Activated T-cell treated with anti-CD3 and anti-CD28 coated beads for 1 hour (primary cell): Measurements from ENCODE around the gene PHLPP1.

Experiments
- DNase-seq: peaks from one replicate; pipeline ENCODE4 v3.0.0-alpha.2; 2020; ENCODE audit warnings: low read depth

PHLPP1 gene

GRCh38 chr18:62810682-62811081 lies 95.3 kb downstream of the PHLPP1 start:
- DNase-seq: no peak

DNA sequence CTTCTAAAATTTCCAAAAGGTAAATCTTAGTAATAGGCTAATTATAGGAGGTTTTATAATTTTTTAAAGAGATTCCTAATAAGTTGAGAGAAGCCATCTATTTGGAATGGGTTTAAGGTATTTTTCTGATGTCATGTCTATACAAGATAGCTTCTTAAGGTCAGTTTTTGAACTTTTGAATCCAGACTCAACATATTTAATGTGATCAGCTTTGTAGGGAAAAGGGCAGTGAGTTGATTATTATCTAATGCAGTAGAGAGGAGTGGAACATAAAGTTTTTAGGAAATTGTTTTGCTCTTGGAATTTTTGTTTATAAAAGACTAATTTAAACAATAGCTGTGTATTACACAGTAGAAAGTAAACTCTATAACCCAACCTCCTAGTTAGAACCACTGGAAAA lies 96.3 kb downstream of the PHLPP1 start:
- no peak for DNase-seq

GRCh38 chr18:62812242-62812641 lies 96.9 kb downstream of the PHLPP1 start:
- no peak for DNase-seq

DNA sequence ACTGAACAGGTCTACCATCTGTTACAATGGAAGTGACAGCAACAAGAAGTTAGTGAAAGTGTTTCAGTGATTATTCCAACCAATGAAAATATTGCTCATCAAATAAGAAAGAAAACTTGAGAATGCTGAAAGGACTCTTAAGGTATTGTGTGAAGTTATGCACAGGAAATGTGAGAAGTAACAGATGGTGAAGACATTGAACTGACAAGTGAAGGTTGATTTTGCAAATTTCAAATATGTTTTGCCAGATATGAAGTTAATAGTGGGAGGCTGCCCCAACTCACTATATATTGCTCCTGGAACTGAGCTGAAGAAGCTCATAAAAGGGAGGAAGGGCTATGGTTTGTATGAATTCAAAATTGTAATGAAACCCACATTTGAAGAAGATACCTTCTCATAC lies 97.5 kb downstream of the PHLPP1 start:
- no peak for DNase-seq

DNA sequence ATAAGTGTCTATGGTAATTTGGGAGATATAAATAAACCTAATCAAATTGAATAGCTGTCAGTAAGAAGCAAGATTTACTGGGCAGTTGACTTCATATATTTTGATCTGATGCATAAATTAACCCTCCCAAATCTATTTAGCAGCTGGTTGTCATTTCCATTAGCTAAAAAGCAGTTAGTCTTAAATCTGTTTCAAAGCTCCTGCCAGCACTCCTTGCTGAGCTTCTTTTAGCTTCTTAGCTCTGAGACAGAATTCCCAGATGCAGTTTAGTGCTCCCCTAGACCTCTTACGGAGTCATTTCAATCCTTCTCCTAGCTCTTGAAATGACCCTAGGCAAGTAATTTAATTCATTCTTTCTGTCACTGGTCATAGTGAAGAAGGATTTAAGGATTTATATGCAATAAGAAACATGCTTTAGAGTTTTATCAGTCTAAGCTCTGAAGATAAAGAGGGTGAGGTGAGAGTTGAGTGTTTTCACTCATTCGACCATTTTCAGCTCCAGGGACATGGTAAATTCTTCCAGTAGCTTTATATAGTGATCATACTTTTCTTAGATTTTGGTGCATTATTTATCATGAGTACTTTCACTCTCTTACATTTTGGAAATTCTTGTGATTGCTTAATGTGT lies 98.9 kb downstream of the PHLPP1 start:
- DNase-seq: no peak

GRCh38 chr18:62825382-62825781 lies 110.0 kb downstream of the PHLPP1 start:
- DNase-seq: no peak

- DNase-seq: no peak
Measured at GRCh38 chr18:62827397-62827796, 112.1 kb downstream of the PHLPP1 start.

GRCh38 chr18:62828091-62828640 lies 112.8 kb downstream of the PHLPP1 start:
- no peak for DNase-seq

GRCh38 chr18:62828852-62829251 lies 113.5 kb downstream of the PHLPP1 start:
- DNase-seq: no peak

- no peak for DNase-seq
Measured at GRCh38 chr18:62829936-62830335, 114.6 kb downstream of the PHLPP1 start.

GRCh38 chr18:62832282-62832681 lies 116.9 kb downstream of the PHLPP1 start:
- DNase-seq: no peak

GRCh38 chr18:62833494-62833893 lies 118.2 kb downstream of the PHLPP1 start:
- DNase-seq: no peak

- no peak for DNase-seq
Measured at GRCh38 chr18:62834715-62835114, 119.4 kb downstream of the PHLPP1 start.

DNA sequence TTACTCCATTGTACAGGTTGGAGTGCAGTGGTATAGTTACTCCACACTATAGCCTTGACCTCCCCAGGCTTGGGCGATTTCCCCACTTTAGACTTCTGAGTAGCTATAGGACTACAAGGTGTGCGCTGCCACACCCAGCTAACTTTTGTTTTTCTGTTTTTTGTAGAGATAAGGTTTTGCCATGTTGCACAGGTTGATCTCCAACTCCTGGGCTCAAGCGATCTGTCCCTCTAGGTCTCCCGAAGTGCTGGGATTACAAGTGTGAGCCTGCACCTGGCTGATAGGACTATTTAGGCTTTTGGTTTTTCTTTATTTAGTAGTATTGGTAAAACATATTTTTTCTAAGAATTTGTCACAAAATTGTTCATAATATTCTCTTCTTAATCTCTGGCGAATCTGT lies 121.7 kb downstream of the PHLPP1 start:
- no peak for DNase-seq

DNA sequence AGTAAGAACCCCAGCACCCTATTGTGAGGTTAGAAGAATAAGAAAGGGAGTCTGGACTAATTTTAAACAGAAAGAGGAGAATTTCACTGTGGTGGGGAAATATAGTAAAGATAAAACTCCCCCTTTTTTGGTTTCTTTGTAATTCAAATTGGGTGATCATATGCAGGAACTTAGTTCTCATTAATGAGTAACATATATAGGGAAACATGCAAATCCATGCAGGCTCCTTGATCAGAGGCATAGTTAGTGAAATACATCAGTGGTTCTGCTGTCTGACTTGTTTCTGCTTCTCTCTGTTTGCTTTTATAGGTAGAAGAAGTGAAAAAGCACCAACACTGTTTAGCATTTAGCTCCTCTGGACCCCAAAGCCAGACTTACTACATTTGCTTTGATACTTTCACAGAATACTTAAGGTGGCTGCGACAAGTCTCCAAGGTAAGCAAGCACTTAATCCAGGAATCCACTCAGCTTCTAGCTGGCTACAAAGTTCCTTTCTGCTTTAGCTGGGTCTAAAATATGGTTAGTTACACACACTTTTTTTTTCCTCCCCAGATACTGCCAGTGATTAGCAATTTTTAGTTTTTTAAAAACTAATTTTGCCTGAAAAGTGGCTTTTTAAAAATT lies 123.2 kb downstream of the PHLPP1 start:
- DNase-seq: no peak

DNA sequence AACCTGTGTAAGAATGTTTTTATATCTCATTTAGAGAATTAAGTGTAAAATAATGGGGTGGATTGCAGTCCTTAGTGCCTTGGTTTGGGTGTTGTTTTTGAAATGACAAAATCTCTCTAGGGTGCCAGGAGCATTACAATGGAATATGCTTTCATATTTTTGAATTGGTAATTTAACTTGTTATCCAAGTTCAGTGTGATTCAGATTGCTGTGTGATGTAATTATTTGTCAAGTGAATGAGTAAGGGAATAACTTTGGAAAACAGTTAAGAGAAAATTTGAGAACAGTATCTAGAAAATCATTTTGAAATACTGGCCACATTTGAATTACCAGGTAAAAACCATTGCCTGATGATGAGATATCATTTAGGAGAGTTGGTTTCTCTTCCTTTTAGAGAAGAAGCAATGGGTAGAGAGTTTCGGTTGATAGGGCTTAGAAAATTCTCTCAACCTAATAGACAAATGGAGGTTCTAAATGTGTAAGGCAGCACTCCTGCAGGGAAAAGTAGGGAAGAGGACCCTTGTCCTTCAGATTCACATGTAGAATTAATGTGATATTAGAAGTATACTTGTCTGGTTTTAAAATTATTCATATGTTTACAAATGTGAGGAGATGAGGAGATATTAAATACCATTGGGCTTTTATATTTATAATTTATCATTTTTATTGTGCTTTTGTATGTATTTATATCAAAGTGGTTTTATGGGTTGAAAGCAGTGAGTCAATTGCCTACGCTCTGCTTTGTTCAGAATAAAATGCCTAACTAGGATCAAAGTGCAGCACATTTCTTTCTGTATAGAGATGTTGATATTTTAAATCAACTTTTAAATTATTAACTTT lies 124.8 kb downstream of the PHLPP1 start:
- DNase-seq: no peak

- DNase-seq: no peak
Measured at GRCh38 chr18:62841405-62841804, 126.1 kb downstream of the PHLPP1 start.

GRCh38 chr18:62842898-62843297 lies 127.6 kb downstream of the PHLPP1 start:
- no peak for DNase-seq

DNA sequence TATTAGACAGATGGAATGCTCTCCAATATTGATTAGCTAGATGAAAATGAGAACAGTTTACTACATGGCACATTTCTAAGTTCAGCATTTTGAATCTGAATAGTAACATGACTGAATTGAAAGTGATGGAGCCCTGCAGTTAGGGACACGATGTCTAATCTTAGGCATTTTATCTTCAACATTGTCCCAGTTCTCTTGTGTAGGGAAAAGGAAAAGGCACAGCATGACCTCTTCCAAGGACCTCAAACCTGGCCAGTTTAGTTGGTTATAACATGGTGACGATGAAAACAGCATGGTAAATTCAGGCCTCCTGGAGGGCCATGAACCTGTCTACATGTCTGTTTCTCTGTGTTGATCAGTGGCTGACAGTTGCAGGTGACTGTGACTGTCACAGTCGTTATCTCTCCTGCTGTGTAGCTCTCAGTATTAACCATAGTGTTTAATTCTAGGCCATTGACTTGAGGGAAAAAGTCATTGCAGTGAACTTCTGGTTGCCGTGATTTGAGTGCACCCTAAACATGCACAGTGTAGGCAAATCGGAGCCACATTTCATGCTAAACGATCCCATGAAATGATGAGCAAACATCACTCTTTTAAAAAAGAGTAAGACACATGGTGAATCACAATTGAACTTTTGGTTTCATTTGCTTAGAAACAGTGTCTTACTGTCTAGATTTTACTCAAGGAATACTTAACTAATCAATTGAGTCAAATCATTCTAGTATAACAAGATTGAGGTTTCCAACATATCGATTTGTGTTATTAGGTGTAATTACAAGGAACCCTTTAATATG lies 129.7 kb downstream of the PHLPP1 start:
- DNase-seq: no peak

GRCh38 chr18:62846313-62846712 lies 131.0 kb downstream of the PHLPP1 start:
- DNase-seq: no peak

- DNase-seq: no peak
Measured at GRCh38 chr18:62847081-62847480, 131.7 kb downstream of the PHLPP1 start.

- DNase-seq: no peak
Measured at GRCh38 chr18:62848946-62849345, 133.6 kb downstream of the PHLPP1 start.
